Body of pancreas (tissue), 4 donors: ENCODE results near the gene ZNF407. TPM values are rescaled to one million over a fixed set of nuclear protein-coding genes. Genes with fewer than 3 reads are reported as not detected.

ENCODE experiments used
- ATAC-seq: fragments of 150-250 bp; one replicate; pipeline ENCODE4 v1.9.1; 2016
- DNase-seq, 4 donors: peaks; one replicate each; pipeline ENCODE4 v3.0.0-alpha.2; 2019
- H3K27ac ChIP-seq, 4 donors: fragments of 200-600 bp; sonication (generic); 1 replicate in 3 of 4; 2 replicates in 1 of 4; pipeline versions ENCODE4 v1.5.1 to v1.6.1; 2016 to 2019; ENCODE audit warnings: mild to moderate bottlenecking in 1 of 4, mixed read lengths in 1 of 4, moderate library complexity in 1 of 4
- H3K27me3 ChIP-seq, 2 donors: fragments of 200-600 bp; sonication (generic); one replicate each; pipeline ENCODE4 v1.6.0; 2016; ENCODE audit warnings: mild to moderate bottlenecking in 1 of 2
- H3K36me3 ChIP-seq, 2 donors: fragments of 200-600 bp; sonication (generic); replicated peaks in 1 of 2; 2 replicates each; pipeline ENCODE4 v1.5.1; 2016; ENCODE audit warnings: low read depth in 2 of 2; ENCODE audit not compliant: insufficient read depth in 1 of 2
- H3K4me1 ChIP-seq: fragments of 200-600 bp; sonication (generic); one replicate; pipeline ENCODE4 v1.6.0; 2016
- H3K4me3 ChIP-seq, 2 donors: fragments of 200-600 bp; sonication (generic); 1 replicate in 1 of 2; 2 replicates in 1 of 2; pipeline ENCODE4 v1.5.1; 2016 to 2019
- H3K9me3 ChIP-seq, 3 donors: fragments of 200-600 bp; sonication (generic); 1 replicate in 2 of 3; 2 replicates in 1 of 3; pipeline ENCODE4 v1.5.1; 2016
- CTCF ChIP-seq, 7 experiments: fragments of 450-650 bp in 4 of 7; fragments of 200-600 bp in 3 of 7; sonication (generic) in 3 of 7; IDR thresholded peaks; one replicate each; pipeline ENCODE4 v1.5.1; 2016 to 2019; ENCODE audit warnings: antibody characterized with exemption in 7 of 7
- POLR2A ChIP-seq, 3 donors: fragments of 450-650 bp; IDR thresholded peaks; one replicate each; pipeline ENCODE4 v1.6.1; 2016; ENCODE audit warnings: antibody characterized with exemption in 3 of 3, mild to moderate bottlenecking in 2 of 3
- WGBS, 2 donors: methylation state at CpG; one replicate each; pipeline ENCODE4 v1.1.5; 2017; 5-methylcytosine and 5-hydroxymethylcytosine counted together
- intact Hi-C: fragments of 100-400 bp; cut with DNase I; formaldehyde crosslinking; loops from one replicate; pipeline ENCODE4 v1.15.1; 2023
- total RNA-seq, 2 donors: library from RNA; depleted of rRNA; stranded (reverse); fragments of >200 nt; gene quantifications; one replicate each; pipeline ENCODE4 v1.1.0, GENCODE V29; 2016

ZNF407 gene
- total RNA-seq, 2 donors from 2014 or later = 14.3 to 19.1 TPM

GRCh38 chr18:75009878-75010277 is 412.2 kb downstream of the ZNF407 start:
- Histone ChIP-seq H3K4me3 (no peak overlapping the region), H3K36me3 (no peaks in the 10 kb centered on the region), H3K27me3 (no peaks in the 10 kb centered on the region), H3K4me1 (no peaks in the 10 kb centered on the region), H3K9me3 (no peaks in the 10 kb centered on the region), H3K27ac (no peak overlapping the region)
- intact Hi-C loops = no loop called here
- TF ChIP-seq CTCF (IDR thresholded peaks at IDR 0.05) (no peak), POLR2A (IDR thresholded peaks at IDR 0.05) (no peak)
- no peak for DNase-seq
- ATAC-seq = no peak
- 70 to 86% methylated on average over 4 of the region's 4 CpGs for WGBS, 2 donors

- no peak for TF ChIP-seq POLR2A (IDR thresholded peaks at IDR 0.05)
- no peak for DNase-seq
- Histone ChIP-seq H3K4me3 (no peak overlapping the region), H3K36me3 (no peaks in the 10 kb centered on the region), H3K27ac (no peak overlapping the region), H3K4me1 (no peaks in the 10 kb centered on the region), H3K27me3 (no peaks in the 10 kb centered on the region), H3K9me3 (no peaks in the 10 kb centered on the region)
- WGBS, 2 donors = 68 to 73% methylated on average over 3 of the region's 3 CpGs
- no peak for ATAC-seq
- intact Hi-C loops = no loop called here
Observed at GRCh38 chr18:75010278-75010677, 412.6 kb downstream of the ZNF407 start.

- intact Hi-C loops = no loop called here
- H3K4me3 ChIP-seq = no peak overlapping the region
- H3K4me1 ChIP-seq = no peaks in the 10 kb centered on the region
- 70 to 74% methylated on average over 2 of the region's 2 CpGs for WGBS, 2 donors
- TF ChIP-seq CTCF (IDR thresholded peaks at IDR 0.05) = no peak
- no peak for TF ChIP-seq POLR2A (IDR thresholded peaks at IDR 0.05)
- ATAC-seq (no peak), DNase-seq (no peak)
- H3K36me3 ChIP-seq = no peaks in the 10 kb centered on the region
- H3K9me3 ChIP-seq = no peaks in the 10 kb centered on the region
- H3K27ac ChIP-seq = no peak overlapping the region
- H3K27me3 ChIP-seq = no peaks in the 10 kb centered on the region
Observed at GRCh38 chr18:75010689-75011088, 413.0 kb downstream of the ZNF407 start.

GRCh38 chr18:75016025-75016717 is 418.5 kb downstream of the ZNF407 start:
- ATAC-seq (no peak), DNase-seq (no peak)
- Histone ChIP-seq H3K36me3 (no peaks in the 10 kb centered on the region), H3K27ac (no peak overlapping the region), H3K4me1 (no peaks in the 10 kb centered on the region), H3K4me3 (no peak overlapping the region), H3K27me3 (no peaks in the 10 kb centered on the region), H3K9me3 (no peaks in the 10 kb centered on the region)
- no peak for TF ChIP-seq POLR2A (IDR thresholded peaks at IDR 0.05)
- no peak for TF ChIP-seq CTCF (IDR thresholded peaks at IDR 0.05)
- intact Hi-C loops = no loop called here
- WGBS, 2 donors = 75 to 79% methylated on average over 7 of the region's 7 CpGs

GRCh38 chr18:75023473-75023872 is 425.8 kb downstream of the ZNF407 start:
- Histone ChIP-seq H3K27ac (no peak overlapping the region), H3K4me3 (no peak overlapping the region), H3K4me1 (no peaks in the 10 kb centered on the region), H3K27me3 (no peaks in the 10 kb centered on the region), H3K9me3 (no peaks in the 10 kb centered on the region), H3K36me3 (no peaks in the 10 kb centered on the region)
- 90 to 91% methylated on average over 4 of the region's 4 CpGs for WGBS, 2 donors
- intact Hi-C loops = no loop called here
- ATAC-seq (no peak), DNase-seq (no peak)
- TF ChIP-seq CTCF (IDR thresholded peaks at IDR 0.05) (no peak), POLR2A (IDR thresholded peaks at IDR 0.05) (no peak)
